K562 (cell line): ENCODE measurements around the gene CD22.

Source experiments
- POLR2AphosphoS2 ChIP-seq: IDR thresholded peaks from 2 replicates; pipeline ENCODE4 v1.6.1; 2012; ENCODE audit warnings: low read length, improper control_type of control experiment
- TF ChIP-seq, protein P1 (sequence below): sonication (generic); formaldehyde crosslinking; IDR thresholded peaks from 2 replicates; pipeline ENCODE4 v1.4.0; 2020; ENCODE audit warnings: mild to moderate bottlenecking, missing genetic modification reagents
- TF ChIP-seq, protein P2 (sequence below): fragments of 200-800 bp; sonication (Bioruptor generic); IDR thresholded peaks from 2 replicates; pipeline ENCODE4 v1.6.1; 2017; ENCODE audit warnings: missing genetic modification characterization, missing compliant biosample characterization

DNA sequence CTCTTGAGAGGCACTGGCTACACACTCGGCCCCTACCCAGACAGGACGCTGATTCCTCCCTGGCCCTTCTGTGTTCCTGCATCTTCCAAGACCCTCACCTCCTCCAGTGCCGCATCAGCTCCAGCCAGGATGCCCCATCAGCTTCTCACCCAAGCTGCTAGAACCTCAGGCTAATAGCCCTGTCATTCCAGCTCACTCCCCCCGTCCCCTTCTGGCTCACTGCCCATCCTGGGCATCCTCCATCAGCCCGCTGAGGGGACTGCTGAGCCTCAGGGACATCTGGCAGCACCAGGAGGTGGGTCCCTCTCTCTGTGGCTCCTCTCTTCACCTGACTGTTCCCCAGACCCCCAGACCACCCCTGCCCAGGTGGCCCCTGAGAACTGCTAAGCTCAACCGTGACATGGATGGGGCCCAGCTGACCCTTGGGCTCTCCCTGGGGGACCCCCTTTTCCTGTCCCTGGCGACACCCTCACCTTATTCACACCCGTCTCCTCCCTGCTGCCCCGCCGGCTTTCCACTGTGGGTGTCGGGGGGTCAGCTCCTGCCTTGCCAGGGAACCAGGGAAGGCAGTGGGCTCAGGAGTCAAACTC, 34.1 kb downstream of the CD22 start:
- TF ChIP-seq POLR2AphosphoS2, result no peak
- TF ChIP-seq, protein P1, sequence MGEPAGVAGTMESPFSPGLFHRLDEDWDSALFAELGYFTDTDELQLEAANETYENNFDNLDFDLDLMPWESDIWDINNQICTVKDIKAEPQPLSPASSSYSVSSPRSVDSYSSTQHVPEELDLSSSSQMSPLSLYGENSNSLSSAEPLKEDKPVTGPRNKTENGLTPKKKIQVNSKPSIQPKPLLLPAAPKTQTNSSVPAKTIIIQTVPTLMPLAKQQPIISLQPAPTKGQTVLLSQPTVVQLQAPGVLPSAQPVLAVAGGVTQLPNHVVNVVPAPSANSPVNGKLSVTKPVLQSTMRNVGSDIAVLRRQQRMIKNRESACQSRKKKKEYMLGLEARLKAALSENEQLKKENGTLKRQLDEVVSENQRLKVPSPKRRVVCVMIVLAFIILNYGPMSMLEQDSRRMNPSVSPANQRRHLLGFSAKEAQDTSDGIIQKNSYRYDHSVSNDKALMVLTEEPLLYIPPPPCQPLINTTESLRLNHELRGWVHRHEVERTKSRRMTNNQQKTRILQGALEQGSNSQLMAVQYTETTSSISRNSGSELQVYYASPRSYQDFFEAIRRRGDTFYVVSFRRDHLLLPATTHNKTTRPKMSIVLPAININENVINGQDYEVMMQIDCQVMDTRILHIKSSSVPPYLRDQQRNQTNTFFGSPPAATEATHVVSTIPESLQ (CRISPR knock-in tag), result no peak
- TF ChIP-seq, protein P2, sequence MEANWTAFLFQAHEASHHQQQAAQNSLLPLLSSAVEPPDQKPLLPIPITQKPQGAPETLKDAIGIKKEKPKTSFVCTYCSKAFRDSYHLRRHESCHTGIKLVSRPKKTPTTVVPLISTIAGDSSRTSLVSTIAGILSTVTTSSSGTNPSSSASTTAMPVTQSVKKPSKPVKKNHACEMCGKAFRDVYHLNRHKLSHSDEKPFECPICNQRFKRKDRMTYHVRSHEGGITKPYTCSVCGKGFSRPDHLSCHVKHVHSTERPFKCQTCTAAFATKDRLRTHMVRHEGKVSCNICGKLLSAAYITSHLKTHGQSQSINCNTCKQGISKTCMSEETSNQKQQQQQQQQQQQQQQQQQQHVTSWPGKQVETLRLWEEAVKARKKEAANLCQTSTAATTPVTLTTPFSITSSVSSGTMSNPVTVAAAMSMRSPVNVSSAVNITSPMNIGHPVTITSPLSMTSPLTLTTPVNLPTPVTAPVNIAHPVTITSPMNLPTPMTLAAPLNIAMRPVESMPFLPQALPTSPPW (CRISPR knock-in tag), result no peak
